HepG2 (cell line): ENCODE data around the gene TMEM258. TPM values are rescaled to one million over a fixed set of nuclear protein-coding genes. Genes with fewer than 3 reads are reported as not detected.
A peak's percentile ranks its signal among the peaks of the same experiment; 100 is the strongest.

ENCODE experiments used
- ATAC-seq: fragments of 200-7000 bp; cut with Tn5 transposase; 3 replicates; pipeline ENCODE4 v1.9.1; 2020; ENCODE audit warnings: mild to moderate bottlenecking, moderate library complexity
- BruUV-seq: library from RNA; stranded (reverse); fragments of 400-500 nt; replicated peaks from 2 replicates; lab custom pipeline; 2021; lab: Mats Ljungman, UMichigan
- CTCF ChIA-PET: fragments of 300-600 bp; formaldehyde crosslinking; extraction: SDS; loops from one replicate; lab custom pipeline; 2021; ENCODE audit warnings: low total read pairs, inconsistent platforms, low intra/inter-chr PET ratio; lab: Yijun Ruan, JAX
- POLR2A ChIA-PET: fragments of 350-600 bp; sonication (Branson Sonifier 250); formaldehyde crosslinking; loops from one replicate; lab custom pipeline; 2020; ENCODE audit warnings: antibody characterized with exemption, inconsistent platforms; lab: Yijun Ruan, JAX
- DNase-seq: peaks from one replicate; pipeline ENCODE4 v3.0.0-alpha.2; 2015; ENCODE audit warnings: low spot score
- FAIRE-seq: peaks from 3 replicates; lab custom pipeline; 2011; peaks lifted over from hg19 to GRCh38; lab: Jason Lieb, UNC
- H2AFZ ChIP-seq: one replicate; pipeline ENCODE4 v1.6.1; 2011; ENCODE audit warnings: low read length, inconsistent platforms
- H3K27ac ChIP-seq: fragments of 300-600 bp; 3 replicates; pipeline ENCODE4 v1.8.0; 2011; ENCODE audit warnings: mixed run types, mild to moderate bottlenecking, mixed read lengths, low read length, inconsistent platforms; ENCODE audit not compliant: insufficient read depth; ENCODE audit errors: extremely low read length
- H3K27me3 ChIP-seq, 2 experiments: fragments of 200-600 bp in 1 of 2; 2 replicates in 1 of 2; 3 replicates in 1 of 2; pipeline versions ENCODE4 v1.6.0 to v1.8.0; 2011; ENCODE audit warnings: low read length in 2 of 2, mild to moderate bottlenecking in 2 of 2, moderate library complexity in 2 of 2, inconsistent platforms in 1 of 2; ENCODE audit not compliant: insufficient read depth in 2 of 2, control insufficient read depth in 1 of 2
- H3K36me3 ChIP-seq, 2 experiments: fragments of 200-600 bp in 1 of 2; replicated peaks in 1 of 2; 2 replicates in 1 of 2; 3 replicates in 1 of 2; pipeline versions ENCODE4 v1.5.1 to v1.8.0; 2011; ENCODE audit warnings: low read length in 2 of 2, inconsistent platforms in 1 of 2; ENCODE audit not compliant: insufficient read depth in 2 of 2, control insufficient read depth in 1 of 2
- H3K4me1 ChIP-seq: 2 replicates; pipeline ENCODE4 v1.5.1; 2012; ENCODE audit warnings: low read length, inconsistent platforms; ENCODE audit not compliant: insufficient read depth
- H3K4me2 ChIP-seq: 2 replicates; pipeline ENCODE4 v1.6.0; 2011; ENCODE audit warnings: low read depth, low read length, inconsistent platforms
- H3K4me3 ChIP-seq, 3 experiments: fragments of 200-600 bp in 1 of 3; sonication (generic), shearing (Covaris generic) in 1 of 3; replicated peaks in 1 of 3; 2 replicates each; pipeline ENCODE4 v1.5.1; 2011 to 2016; ENCODE audit warnings: low read length in 3 of 3, inconsistent platforms in 2 of 3, low read depth in 2 of 3, mild to moderate bottlenecking in 2 of 3, control low read depth in 1 of 3, mixed read lengths in 1 of 3; ENCODE audit not compliant: insufficient read depth in 1 of 3
- H3K79me2 ChIP-seq: one replicate; pipeline ENCODE4 v1.6.1; 2011; ENCODE audit warnings: low read length, inconsistent platforms; ENCODE audit not compliant: insufficient read depth
- H3K9ac ChIP-seq: 2 replicates; pipeline ENCODE4 v1.6.0; 2011; ENCODE audit warnings: mild to moderate bottlenecking, low read depth, low read length, inconsistent platforms; ENCODE audit not compliant: insufficient read depth
- H3K9me3 ChIP-seq: 2 replicates; pipeline ENCODE4 v1.5.1; 2012; ENCODE audit warnings: mild to moderate bottlenecking, low read length
- H4K20me1 ChIP-seq: 2 replicates; pipeline ENCODE4 v1.6.0; 2011; ENCODE audit warnings: inconsistent platforms, mild to moderate bottlenecking, low read length, moderate library complexity; ENCODE audit not compliant: insufficient read depth
- GATA4 ChIP-seq: sonication (generic); IDR thresholded peaks from 2 replicates; pipeline ENCODE4 v1.6.1; 2016; ENCODE audit warnings: antibody characterized with exemption, low read depth, borderline replicate concordance
- TRIM24 ChIP-seq: sonication (generic); formaldehyde crosslinking; IDR thresholded peaks from 2 replicates; pipeline ENCODE4 v1.8.0; 2022; ENCODE audit warnings: mild to moderate bottlenecking, missing genetic modification reagents
- ZNF761 ChIP-seq: sonication (generic); formaldehyde crosslinking; conservative IDR thresholded peaks from 2 replicates; pipeline ENCODE4 v1.4.0; 2020; ENCODE audit warnings: mild to moderate bottlenecking, missing genetic modification reagents
- WGBS: methylation state at CpG from one replicate; pipeline ENCODE4 v1.1.6; 2017; ENCODE audit warnings: low lambda C conversion rate; 5-methylcytosine and 5-hydroxymethylcytosine counted together
- in situ Hi-C: cut with HindIII; loops from 2 replicates; pipeline ENCODE4 v1.10.0; 2017; ENCODE audit warnings: low pct_unique_long_range_greater_than_20kb; ENCODE audit not compliant: extremely low pct_ligation_motif_present
- intact Hi-C: fragments of 100-400 bp; cut with micrococcal nuclease; formaldehyde crosslinking; loops from one replicate; pipeline ENCODE4 v1.10.0; 2022; ENCODE audit not compliant: unreplicated experiment
- polyA plus RNA-seq, 8 experiments: library from polyadenylated mRNA; depleted of rRNA in 3 of 8; stranded (reverse) in 7 of 8; unstranded in 1 of 8; fragments of >200 nt; fragmentation: Illumina TruSeq in 4 of 8; extraction: Trizol in 4 of 8; gene quantifications; 2 replicates each; pipeline versions ENCODE4 v1.2.1 to v1.2.3, GENCODE V29; 2011 to 2016; ENCODE audit warnings: low read depth in 4 of 8, missing spikeins in 1 of 8, mixed read lengths in 1 of 8; ENCODE audit not compliant: insufficient read depth in 1 of 8
- total RNA-seq, 5 experiments: library from RNA; depleted of rRNA; stranded (reverse); fragments of >200 nt; fragmentation: Illumina TruSeq; extraction: Trizol; gene quantifications; 2 replicates each; pipeline ENCODE4 v1.2.3, GENCODE V29; 2016; ENCODE audit warnings: low read depth in 1 of 5
- TF ChIP-seq, protein P1 (sequence below): sonication (generic); formaldehyde crosslinking; IDR thresholded peaks from 2 replicates; pipeline ENCODE4 v1.4.0; 2020; ENCODE audit warnings: missing genetic modification reagents, borderline replicate concordance
- TF ChIP-seq, protein P2 (sequence below): sonication (generic); formaldehyde crosslinking; IDR thresholded peaks from 2 replicates; pipeline ENCODE4 v1.4.0; 2020; ENCODE audit warnings: missing genetic modification reagents

The TMEM258 gene
- total and polyA plus RNA-seq, 2 of the 13 experiments (the other 11 are each of a cell fraction or from before 2014, with no cell fraction given), result 175 to 424 TPM

DNA sequence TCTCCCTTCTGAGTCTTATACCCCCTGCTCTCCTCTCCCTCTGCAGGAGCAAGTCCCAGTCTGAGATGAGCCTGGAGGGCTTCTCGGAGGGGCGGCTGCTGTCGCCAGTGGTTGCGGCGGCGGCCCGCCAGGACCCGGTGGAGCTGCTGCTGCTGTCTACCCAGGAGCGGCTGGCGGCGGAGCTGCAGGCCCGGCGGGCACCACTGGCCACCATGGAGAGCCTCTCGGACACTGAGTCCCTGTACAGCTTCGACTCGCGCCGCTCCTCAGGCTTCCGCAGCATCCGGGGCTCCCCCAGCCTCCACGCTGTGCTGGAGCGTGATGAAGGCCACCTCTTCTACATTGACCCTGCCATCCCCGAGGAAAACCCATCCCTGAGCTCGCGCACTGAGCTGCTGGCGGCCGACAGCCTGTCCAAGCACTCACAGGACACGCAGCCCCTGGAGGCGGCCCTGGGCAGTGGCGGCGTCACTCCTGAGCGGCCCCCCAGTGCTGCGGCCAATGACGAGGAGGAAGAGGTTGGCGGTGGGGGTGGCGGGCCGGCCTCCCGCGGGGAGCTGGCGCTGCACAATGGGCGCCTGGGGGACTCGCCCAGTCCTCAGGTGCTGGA lies 48.8 kb downstream of the TMEM258 start:
- no peak overlapping the region for H3K4me2 ChIP-seq
- H3K27me3 ChIP-seq, result no peaks in the 10 kb centered on the region
- no peaks in the 10 kb centered on the region for H3K9me3 ChIP-seq
- no peak overlapping the region for H3K27ac ChIP-seq
- peaks cover 18% of the 10 kb centered on the region for H3K4me1 ChIP-seq
- H3K4me3 ChIP-seq, result no peak overlapping the region
- CTCF ChIA-PET, result no interaction called here
- in situ Hi-C loops, result no loop called here
- POLR2A ChIA-PET, result no interaction called here
- H2AFZ ChIP-seq, result no peak overlapping the region
- FAIRE-seq (no peak), ATAC-seq (no peak), DNase-seq (no peak)
- intact Hi-C loops, result no loop called here
- H3K9ac ChIP-seq, result no peak overlapping the region
- H4K20me1 ChIP-seq, result no peaks in the 10 kb centered on the region
- H3K79me2 ChIP-seq, result no peaks in the 10 kb centered on the region
- H3K36me3 ChIP-seq, result peaks cover 8 to 15% of the 10 kb centered on the region in 2 experiments; a peak in 2 of 5 replicates
- TF ChIP-seq TRIM24 (no peak), GATA4 (no peak), ZNF761 (CRISPR knock-in tag) (no peak)
- TF ChIP-seq, protein P1, sequence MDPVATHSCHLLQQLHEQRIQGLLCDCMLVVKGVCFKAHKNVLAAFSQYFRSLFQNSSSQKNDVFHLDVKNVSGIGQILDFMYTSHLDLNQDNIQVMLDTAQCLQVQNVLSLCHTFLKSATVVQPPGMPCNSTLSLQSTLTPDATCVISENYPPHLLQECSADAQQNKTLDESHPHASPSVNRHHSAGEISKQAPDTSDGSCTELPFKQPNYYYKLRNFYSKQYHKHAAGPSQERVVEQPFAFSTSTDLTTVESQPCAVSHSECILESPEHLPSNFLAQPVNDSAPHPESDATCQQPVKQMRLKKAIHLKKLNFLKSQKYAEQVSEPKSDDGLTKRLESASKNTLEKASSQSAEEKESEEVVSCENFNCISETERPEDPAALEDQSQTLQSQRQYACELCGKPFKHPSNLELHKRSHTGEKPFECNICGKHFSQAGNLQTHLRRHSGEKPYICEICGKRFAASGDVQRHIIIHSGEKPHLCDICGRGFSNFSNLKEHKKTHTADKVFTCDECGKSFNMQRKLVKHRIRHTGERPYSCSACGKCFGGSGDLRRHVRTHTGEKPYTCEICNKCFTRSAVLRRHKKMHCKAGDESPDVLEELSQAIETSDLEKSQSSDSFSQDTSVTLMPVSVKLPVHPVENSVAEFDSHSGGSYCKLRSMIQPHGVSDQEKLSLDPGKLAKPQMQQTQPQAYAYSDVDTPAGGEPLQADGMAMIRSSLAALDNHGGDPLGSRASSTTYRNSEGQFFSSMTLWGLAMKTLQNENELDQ, result no peak
- TF ChIP-seq, protein P2, sequence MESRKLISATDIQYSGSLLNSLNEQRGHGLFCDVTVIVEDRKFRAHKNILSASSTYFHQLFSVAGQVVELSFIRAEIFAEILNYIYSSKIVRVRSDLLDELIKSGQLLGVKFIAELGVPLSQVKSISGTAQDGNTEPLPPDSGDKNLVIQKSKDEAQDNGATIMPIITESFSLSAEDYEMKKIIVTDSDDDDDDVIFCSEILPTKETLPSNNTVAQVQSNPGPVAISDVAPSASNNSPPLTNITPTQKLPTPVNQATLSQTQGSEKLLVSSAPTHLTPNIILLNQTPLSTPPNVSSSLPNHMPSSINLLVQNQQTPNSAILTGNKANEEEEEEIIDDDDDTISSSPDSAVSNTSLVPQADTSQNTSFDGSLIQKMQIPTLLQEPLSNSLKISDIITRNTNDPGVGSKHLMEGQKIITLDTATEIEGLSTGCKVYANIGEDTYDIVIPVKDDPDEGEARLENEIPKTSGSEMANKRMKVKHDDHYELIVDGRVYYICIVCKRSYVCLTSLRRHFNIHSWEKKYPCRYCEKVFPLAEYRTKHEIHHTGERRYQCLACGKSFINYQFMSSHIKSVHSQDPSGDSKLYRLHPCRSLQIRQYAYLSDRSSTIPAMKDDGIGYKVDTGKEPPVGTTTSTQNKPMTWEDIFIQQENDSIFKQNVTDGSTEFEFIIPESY (CRISPR knock-in tag), result peak; percentile 77; the same call in 1 of the 2 replicates
- BruUV-seq, result no TSS peak
- WGBS, result 91% methylated on average over 20 of the region's 42 CpGs
